Heart left ventricle (tissue), 13 donors: ENCODE measurements around the gene PRAMEF20.

ENCODE experiments used
- POLR2A ChIP-seq, 2 donors: fragments of 450-650 bp; IDR thresholded peaks; one replicate each; pipeline ENCODE4 v1.6.1; 2017; ENCODE audit warnings: antibody characterized with exemption in 2 of 2, mild to moderate bottlenecking in 2 of 2, moderate library complexity in 2 of 2
- TF ChIP-seq, protein P1 (sequence below), 12 donors: fragments of 200-600 bp; sonication (generic) in 4 of 12; IDR thresholded peaks; one replicate each; pipeline versions ENCODE4 v1.5.0 to v1.8.0; 2018 to 2022; ENCODE audit warnings: antibody characterized with exemption in 12 of 12, mild to moderate bottlenecking in 5 of 12
- donor health status: ischemic (EF 13 %, LVEDD 7.1; RV severe dilation, severe dysfunction).
- donor health status: DM: no; HTN: yes; CAD: no.
- donor health status: DM: no; HTN: no; CAD: no.
- donor health status: ischemic (EF 25% LVEDD 6.9; RV normal size, moderate dysfunction).
- donor health status: ischemic (EF 25% LVEDD 5.7; RV mildly dilated, moderate dysfunction).
- donor health status: ischemic (EF 35%, LVEDD 5.7; RV mildly dilated, moderate dysfunction).
- donor health status: nonischemic (EF 11% LVEDD 7.7; RV severe dilation, severe dysfunction).
- donor health status: DM: yes; HTN: yes; CAD: no.
- donor health status: PGD.
- donor health status: ischemic (EF 29% LVEDD 5.4; RV normal size, mild dysfunction).
- donor health status: nonischemic (EF 23%, LVEDD 6.1; RV moderate dilation, normal function).

DNA sequence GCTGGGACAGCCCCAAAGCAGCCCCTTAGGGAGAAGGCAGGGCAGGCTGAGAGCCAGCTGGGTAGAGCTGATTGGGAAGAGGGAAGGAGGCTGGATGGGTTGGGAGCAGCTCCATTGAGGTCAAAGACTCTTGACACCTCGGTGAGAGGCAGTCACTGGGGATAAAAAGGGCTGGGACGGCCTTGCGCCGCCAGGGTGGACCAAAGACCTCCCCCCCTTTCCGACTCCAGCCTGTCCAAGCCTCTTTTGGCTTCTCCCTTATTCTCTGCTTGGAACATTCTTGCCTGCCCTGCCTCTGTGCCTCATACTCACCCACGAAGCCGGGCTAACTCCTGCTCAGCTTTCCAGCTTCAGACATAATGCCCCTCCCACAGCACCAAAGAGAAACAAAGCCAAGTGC, 52.4 kb downstream of the PRAMEF20 start:
- TF ChIP-seq, protein P1, sequence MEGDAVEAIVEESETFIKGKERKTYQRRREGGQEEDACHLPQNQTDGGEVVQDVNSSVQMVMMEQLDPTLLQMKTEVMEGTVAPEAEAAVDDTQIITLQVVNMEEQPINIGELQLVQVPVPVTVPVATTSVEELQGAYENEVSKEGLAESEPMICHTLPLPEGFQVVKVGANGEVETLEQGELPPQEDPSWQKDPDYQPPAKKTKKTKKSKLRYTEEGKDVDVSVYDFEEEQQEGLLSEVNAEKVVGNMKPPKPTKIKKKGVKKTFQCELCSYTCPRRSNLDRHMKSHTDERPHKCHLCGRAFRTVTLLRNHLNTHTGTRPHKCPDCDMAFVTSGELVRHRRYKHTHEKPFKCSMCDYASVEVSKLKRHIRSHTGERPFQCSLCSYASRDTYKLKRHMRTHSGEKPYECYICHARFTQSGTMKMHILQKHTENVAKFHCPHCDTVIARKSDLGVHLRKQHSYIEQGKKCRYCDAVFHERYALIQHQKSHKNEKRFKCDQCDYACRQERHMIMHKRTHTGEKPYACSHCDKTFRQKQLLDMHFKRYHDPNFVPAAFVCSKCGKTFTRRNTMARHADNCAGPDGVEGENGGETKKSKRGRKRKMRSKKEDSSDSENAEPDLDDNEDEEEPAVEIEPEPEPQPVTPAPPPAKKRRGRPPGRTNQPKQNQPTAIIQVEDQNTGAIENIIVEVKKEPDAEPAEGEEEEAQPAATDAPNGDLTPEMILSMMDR (IDR thresholded peaks at IDR 0.05), result no peak
- no peak for TF ChIP-seq POLR2A (IDR thresholded peaks at IDR 0.05)
